Stimulated activated CD4-positive, alpha-beta T cell treated with anti-CD3 and anti-CD28 coated beads, Interleukin-1b, Interleukin-23, amount 100 ng/mL, for 1 hour (primary cell): ENCODE data around the gene CDK17.
A peak's percentile ranks its signal among the peaks of the same experiment; 100 is the strongest.

Experiments used
- DNase-seq, 2 donors: peaks; one replicate each; pipeline ENCODE4 v3.0.0-alpha.2; 2020; ENCODE audit warnings: low read depth in 2 of 2

Gene CDK17

DNA sequence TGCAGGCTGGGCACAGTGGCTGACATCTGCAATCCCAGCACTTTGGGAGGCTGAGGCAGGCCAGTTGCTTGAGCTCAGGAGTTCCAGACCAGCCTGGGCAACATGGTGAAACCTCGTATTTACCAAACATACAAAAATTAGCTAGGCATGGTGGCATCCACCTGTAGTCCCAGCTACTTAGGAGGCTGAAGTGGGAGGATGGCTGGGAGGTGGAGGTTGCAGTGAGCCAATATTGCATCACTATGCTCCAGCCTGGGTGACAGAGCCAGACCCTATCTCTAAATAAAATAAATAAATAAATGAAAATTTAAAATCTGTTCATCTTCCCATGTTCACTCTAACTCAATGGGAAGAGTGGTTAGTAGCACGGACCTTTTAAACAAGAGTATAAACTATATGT, 134.8 kb downstream of the CDK17 start:
- no peak for DNase-seq

DNA sequence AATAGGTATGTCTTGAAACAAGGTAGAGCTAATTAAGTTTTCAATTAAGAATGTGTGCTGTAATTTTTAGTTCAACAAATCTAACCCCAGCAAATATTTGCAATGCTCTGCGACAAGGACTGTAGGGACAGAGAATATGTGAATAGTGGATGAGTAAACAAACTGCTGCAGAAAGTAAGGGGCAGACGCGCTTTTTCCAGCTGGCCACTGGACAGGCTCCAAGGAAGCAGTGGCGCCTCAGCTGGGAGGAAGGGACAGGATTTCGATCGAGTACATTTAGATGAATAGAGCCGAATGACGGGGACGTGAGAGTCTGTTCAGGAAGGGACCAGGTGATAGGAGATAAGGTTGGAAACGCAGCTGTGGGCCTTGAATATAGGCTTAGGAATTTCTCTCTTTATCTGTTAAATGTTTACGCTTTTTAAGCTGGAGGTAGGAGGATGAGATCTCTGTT, 136.8 kb downstream of the CDK17 start:
- no peak for DNase-seq

- DNase-seq: no peak
Observed at GRCh38 chr12:96261557-96261956, 138.7 kb downstream of the CDK17 start.

DNA sequence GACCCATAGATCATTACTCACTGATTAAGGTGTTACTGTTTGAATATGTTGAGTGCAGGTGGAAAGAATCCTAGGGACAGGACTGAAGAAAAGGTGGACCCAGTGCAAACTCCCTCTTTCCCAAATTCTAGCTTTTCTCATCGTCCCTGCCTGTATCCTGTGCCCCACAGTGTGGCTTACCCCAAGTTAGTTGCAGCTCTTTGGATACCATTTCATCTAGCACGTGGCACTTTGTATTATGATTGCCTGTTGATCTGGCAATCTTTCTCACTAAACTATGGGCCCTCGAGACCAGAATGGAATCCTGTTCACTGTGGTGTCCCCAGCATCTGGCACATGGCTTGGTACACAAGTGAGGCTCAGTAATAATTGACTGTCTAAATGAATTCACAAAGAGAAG, 139.6 kb downstream of the CDK17 start:
- no peak for DNase-seq

- DNase-seq: no peak
Observed at GRCh38 chr12:96260231-96260630, 140.0 kb downstream of the CDK17 start.

- DNase-seq: no peak
Observed at GRCh38 chr12:96258104-96258961, 141.9 kb downstream of the CDK17 start.

- no peak for DNase-seq
Observed at GRCh38 chr12:96257550-96258103, 142.6 kb downstream of the CDK17 start.

GRCh38 chr12:96256672-96257361, 143.4 kb downstream of the CDK17 start:
- no peak for DNase-seq

DNA sequence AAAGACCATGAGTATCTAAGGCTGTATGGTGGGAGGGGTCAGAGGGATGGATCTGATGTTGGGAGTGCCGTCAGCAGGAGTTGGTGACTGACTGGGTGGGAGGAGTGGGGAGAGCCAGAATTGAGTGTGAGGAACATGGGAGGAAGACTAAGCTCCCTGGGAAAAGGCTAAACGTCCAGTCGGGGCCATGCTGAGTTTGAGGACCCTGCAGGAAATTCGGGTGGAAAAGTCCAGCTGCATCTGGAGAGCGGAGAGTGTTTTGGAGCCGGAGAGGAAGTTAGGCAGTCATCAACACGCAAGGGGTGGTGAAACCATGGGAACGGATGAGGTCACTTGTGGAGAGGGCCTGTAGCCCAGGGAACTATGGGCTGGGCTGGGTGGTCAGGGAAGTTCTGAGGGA, 145.2 kb downstream of the CDK17 start:
- no peak for DNase-seq

- DNase-seq: no peak
Observed at GRCh38 chr12:96250119-96250685, 150.0 kb downstream of the CDK17 start.

- no peak for DNase-seq
Observed at GRCh38 chr12:96249196-96250118, 150.8 kb downstream of the CDK17 start.

GRCh38 chr12:96248136-96248931, 151.9 kb downstream of the CDK17 start:
- DNase-seq: no peak

DNA sequence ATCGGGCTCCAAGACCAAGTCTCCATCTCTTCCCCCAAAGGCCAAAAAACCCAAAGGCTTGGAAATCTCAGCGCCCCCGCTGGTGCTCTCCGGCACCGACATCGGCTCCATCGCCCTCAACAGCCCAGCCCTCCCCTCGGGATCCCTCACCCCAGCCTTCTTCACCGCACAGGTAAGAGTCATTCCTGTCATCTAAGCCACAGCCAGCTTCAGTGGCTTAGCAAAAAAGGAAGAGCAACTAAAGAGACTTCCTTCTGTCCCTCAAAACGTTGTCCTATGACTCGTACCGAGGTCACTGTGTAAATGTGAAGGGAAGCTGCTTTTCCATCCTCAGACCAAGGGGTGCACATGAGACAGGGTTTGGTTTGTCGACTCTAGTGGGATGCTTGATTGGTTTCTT, 152.7 kb downstream of the CDK17 start:
- DNase-seq: no peak

- no peak for DNase-seq
Observed at GRCh38 chr12:96246926-96247505, 153.2 kb downstream of the CDK17 start.

DNA sequence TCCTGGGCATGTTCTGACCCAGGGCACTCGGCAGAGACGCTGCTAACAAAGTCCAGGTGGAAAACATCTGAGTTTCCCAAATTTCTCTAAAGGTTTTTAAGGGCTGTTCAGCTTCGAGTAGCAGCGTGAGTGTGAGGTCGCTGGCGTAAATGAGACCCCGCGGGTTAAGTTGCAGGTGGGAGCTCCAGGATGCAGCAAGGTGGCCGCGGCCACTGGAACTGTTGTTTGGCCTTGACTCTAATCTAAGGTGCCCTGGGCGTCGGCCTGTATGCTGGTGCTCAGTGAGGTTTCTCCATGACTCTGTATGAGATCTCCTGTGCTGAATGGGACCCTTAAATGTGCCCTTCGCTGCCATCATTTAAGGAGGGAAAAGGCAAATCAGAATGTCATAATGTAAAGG, 155.4 kb downstream of the CDK17 start:
- DNase-seq: no peak

DNA sequence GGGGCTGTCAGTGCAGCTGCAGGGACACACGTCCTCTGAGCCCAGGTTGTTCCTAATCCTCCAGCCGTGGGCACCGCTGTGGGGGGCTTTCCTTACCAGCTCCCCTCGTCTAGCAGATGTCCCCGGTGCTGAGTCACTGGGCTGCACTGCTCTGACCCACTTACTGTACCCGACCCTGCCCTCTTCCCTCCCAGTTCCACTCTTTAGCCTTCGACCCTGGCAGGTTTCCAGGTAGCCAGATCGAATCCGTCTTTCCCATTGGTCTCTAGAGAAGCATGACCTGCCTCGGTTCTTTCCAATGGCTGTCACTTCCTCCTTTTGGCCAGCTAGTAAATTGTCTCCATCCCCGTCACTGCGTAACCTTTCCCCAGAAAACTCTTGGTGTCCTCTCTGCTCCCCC, 157.6 kb downstream of the CDK17 start:
- DNase-seq: no peak

DNA sequence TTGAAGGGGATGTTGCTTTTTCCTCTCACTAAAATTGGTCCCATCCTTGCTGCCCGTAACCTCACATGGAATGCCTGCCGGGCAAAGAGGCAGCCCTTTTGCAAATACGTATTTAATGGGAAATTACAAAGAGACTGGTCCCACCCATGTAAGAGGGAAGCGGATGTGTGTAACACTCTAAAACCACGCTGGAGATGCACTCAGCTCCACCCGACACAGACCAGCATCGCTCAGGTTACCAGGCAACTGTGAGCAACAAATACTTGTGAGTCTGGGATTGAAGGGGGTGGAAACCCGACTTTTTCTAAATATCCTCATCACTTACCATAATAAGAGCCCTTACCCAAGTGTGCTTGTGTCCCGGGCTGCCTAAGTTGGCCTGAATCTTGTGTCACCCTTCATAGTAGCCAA, 158.4 kb downstream of the CDK17 start:
- DNase-seq: peak in 1 of 2 donors; percentile 41

- no peak for DNase-seq
Observed at GRCh38 chr12:96241431-96241830, 158.8 kb downstream of the CDK17 start.

- no peak for DNase-seq
Observed at GRCh38 chr12:96240656-96241055, 159.6 kb downstream of the CDK17 start.
